GM20000 (cell line): Measurements from ENCODE around the gene CCN6.

Source experiments
- DNase-seq: peaks from one replicate; pipeline ENCODE4 v3.0.0; 2012; ENCODE audit warnings: low spot score
- CTCF ChIP-seq: IDR thresholded peaks from 2 replicates; pipeline ENCODE4 v1.5.1; 2012; ENCODE audit warnings: mild to moderate bottlenecking, control low read depth; ENCODE audit errors: extremely low read depth, missing control alignments

CCN6 gene

GRCh38 chr6:112036088-112036637 is 17.7 kb upstream of the CCN6 start:
- DNase-seq: no peak
- TF ChIP-seq CTCF: no peak

DNA sequence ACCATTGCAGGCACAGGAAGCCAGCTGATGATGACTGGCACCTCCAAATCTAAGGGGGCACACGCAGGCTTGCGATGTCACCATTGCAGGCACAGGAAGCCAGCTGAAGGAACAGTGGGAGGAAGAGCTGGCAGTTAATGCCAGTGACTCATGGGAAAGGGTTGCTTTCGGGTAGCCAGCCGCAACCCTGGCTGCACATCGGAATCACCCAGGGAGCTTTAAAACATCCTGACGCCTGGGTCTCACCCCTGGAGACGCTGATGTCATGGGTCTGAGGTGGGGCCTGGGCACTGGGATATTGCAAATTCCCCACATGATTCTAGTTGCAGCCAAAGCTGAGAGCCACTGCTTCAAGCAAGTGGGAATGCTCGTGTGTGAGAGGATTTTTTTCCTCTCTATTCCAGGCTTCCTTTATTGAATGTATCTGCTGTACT is 16.1 kb upstream of the CCN6 start:
- no peak for DNase-seq
- TF ChIP-seq CTCF: no peak

- TF ChIP-seq CTCF: no peak
- no peak for DNase-seq
These were observed 15.6 kb upstream of the CCN6 start for GRCh38 chr6:112038268-112038667.

DNA sequence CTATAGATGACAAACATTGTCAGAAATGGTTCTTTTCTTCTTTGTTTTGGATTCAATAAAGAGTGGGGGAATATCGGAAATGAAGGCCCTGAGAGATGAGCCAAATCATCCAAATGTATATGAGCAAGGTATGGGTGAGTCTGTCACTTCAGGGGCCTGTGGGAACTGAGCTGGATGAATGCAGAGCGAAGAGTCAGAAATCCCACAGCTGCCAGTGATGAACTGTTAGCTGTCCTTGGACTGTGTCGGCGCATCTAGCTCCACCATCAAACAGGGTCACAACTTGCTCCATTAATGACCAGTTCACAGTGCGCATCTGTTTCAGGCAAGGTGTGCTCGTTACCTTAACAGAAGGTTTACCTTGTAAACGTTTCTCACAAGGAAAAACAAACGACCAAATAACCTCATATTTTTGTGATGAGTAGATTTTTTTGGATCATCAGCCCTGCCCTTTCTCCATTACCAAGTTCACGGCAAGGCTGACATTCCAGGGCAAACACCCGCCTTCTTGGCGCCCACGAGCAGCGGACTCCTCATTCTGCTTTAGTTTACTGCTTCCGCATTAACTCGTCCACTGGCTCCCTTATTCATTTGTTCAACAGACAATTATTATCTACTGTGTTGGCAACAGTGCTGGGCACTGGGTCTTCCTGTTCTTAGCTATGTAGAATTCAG is 15.0 kb upstream of the CCN6 start:
- no peak for TF ChIP-seq CTCF
- DNase-seq: no peak

DNA sequence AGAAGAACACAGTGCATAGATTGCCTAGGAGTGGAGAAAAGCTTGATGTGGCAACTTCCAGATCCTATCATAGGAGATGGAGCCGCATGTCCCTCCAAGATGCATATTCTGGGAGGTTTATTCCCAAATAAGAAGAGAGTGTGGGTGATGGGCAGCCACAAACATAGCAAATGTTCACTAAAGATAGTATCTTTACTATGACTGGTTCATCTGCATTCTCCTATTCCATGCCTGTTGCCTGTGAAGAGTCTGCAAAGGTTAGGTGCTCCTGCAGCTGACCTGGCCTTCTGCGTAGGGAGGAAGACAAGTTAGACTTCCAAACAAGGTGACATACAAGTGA is 14.5 kb upstream of the CCN6 start:
- no peak for DNase-seq

GRCh38 chr6:112040956-112041355 is 12.9 kb upstream of the CCN6 start:
- DNase-seq: no peak
- no peak for TF ChIP-seq CTCF

More for the DNA sequence above, 14.5 kb upstream of the CCN6 start:
- no peak for TF ChIP-seq CTCF

DNA sequence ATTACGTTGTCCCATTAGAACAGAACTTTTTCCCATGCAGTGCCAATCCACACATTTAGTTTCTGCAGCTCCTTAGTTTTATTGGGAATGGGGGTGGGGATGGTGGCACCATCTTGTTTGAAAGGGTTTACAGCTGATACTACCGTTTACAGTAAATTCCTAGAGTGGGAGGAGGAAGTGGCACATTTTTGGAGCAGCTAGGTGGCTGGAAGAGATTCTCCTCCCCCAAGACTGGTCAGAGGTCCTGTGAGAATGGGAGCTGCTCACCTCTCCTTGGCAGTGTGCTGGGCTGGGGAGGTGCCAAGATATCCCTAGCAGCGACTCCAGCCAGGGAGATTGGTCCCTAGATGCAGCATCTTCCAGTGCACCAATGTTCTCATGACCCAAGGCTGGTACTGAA is 12.4 kb upstream of the CCN6 start:
- DNase-seq: no peak
- TF ChIP-seq CTCF: no peak
